Activated CD8-positive, alpha-beta T cell treated with anti-CD3 and anti-CD28 coated beads, Interleukin-2, amount 10 ng/mL, durations not matched to agents 7 days and 5 days (primary cell): ENCODE results near the gene ANXA5. TPM values are rescaled to one million over a fixed set of nuclear protein-coding genes. Genes with fewer than 3 reads are reported as not detected.
"Not testable (repeated sequence)": the region's sequence is repeated elsewhere in the genome, so short reads cannot be mapped to it uniquely, and the experiment has no call there.

Experiments
- ATAC-seq: fragments of 150-1000 bp; cut with Tn5 transposase; one replicate; pipeline ENCODE4 v1.10.0; 2021; ENCODE audit warnings: moderate library complexity
- CTCF ChIA-PET: fragments of 350-600 bp; sonication (Branson Sonifier 250); formaldehyde crosslinking; loops from one replicate; lab custom pipeline; 2021; ENCODE audit warnings: antibody characterized with exemption; lab: Charles Lee
- POLR2A ChIA-PET: fragments of 350-600 bp; sonication (Branson Sonifier 250); formaldehyde crosslinking; loops from one replicate; lab custom pipeline; 2021; ENCODE audit warnings: antibody characterized with exemption; lab: Charles Lee
- DNase-seq: peaks from one replicate; pipeline ENCODE4 v3.0.0-alpha.2; 2020
- H3K27ac Mint-ChIP-seq: one replicate; pipeline ENCODE4 v1.8.0; 2021; ENCODE audit warnings: mild to moderate bottlenecking, mixed read lengths
- H3K27me3 Mint-ChIP-seq: one replicate; pipeline ENCODE4 v1.8.0; 2021; ENCODE audit warnings: low read depth, mixed read lengths
- H3K36me3 Mint-ChIP-seq: one replicate; pipeline ENCODE4 v1.8.0; 2021; ENCODE audit warnings: low read depth, mixed read lengths
- H3K4me1 Mint-ChIP-seq: one replicate; pipeline ENCODE4 v1.8.0; 2021; ENCODE audit warnings: low read depth, mixed read lengths
- H3K4me3 Mint-ChIP-seq: one replicate; pipeline ENCODE4 v1.8.0; 2021; ENCODE audit warnings: mild to moderate bottlenecking, mixed read lengths
- H3K9me3 Mint-ChIP-seq: one replicate; pipeline ENCODE4 v1.8.0; 2022; ENCODE audit warnings: mixed read lengths; ENCODE audit not compliant: insufficient read depth
- total RNA-seq, 2 experiments: library from RNA; stranded (reverse); gene quantifications; one replicate each; pipeline ENCODE4 v1.2.3, GENCODE V29; 2021

Gene ANXA5
- total RNA-seq, 2 experiments from 2014 or later = 145 to 147 TPM

DNA sequence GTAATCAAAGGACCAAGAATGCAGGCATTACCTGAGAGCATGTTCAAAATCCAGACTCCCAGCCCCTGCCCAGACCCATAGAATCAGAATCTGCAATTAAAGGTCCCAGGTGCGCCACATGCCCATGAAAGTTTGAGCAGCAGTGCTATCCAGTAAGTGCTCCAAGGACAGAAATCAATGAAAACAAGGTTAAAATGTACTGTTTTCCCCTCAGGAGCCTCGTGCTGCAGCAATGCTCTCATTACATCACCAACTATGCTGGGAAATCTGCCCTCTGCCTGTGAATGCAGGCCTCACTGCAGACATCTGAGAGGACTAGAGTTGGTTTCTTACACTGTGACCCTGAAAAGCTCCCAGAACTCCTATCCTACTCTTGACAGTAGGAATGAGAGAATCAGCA, 21.1 kb downstream of the ANXA5 start:
- no peak for DNase-seq
- Mint-ChIP-seq H3K9me3 (no peaks in the 10 kb centered on the region), H3K27me3 (no peaks in the 10 kb centered on the region), H3K4me1 (no peaks in the 10 kb centered on the region), H3K27ac (no peak overlapping the region), H3K36me3 (peaks cover 41% of the 10 kb centered on the region), H3K4me3 (no peak overlapping the region)
- ATAC-seq = no peak
- POLR2A ChIA-PET = no interaction called here
- CTCF ChIA-PET = no interaction called here

DNA sequence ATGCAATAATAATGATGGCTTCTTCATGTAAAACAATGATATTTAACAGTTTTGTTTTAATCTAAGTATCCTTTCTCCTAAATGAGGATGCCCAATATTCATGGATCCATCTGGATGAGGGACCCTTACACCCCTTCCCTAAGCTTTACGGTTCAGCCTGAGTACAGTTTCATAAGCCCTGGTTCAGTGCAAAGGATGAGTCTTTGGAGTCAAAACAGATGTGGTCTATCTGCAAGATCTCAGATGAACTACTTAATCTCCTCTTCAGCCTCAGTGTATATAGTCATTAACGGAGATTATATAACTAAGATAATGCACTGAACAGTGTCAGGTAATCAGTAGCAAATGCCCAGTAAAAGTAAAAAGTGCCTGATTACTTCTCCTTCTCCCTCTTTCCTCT, 22.1 kb downstream of the ANXA5 start:
- Mint-ChIP-seq H3K4me3 (no peak overlapping the region), H3K27me3 (no peaks in the 10 kb centered on the region), H3K36me3 (peaks cover 41% of the 10 kb centered on the region), H3K27ac (no peak overlapping the region), H3K9me3 (no peaks in the 10 kb centered on the region), H3K4me1 (no peaks in the 10 kb centered on the region)
- ChIA-PET POLR2A (no interaction called here), CTCF (no interaction called here)
- no peak for ATAC-seq
- no peak for DNase-seq

DNA sequence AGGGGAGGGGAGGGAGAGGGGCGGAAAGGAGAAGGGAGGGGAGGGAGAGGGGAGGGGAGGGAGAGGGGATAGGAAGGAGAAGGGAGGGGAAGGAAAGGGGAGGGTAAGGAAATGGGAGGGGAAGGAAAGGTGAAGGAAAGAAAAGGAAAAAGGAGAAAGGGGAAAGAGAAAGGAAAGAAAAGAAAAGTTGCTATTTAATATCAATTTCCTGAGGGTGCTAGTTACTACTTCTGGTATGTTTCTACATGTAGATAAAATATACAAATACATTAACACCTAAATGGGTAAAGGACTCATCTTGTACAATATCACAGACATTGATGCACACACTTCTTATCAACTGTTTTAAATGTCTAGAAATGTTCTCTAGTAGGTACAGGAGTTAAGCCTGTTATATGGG, 22.6 kb downstream of the ANXA5 start:
- DNase-seq = no peak
- no peak overlapping the region for H3K27ac Mint-ChIP-seq
- ChIA-PET CTCF (no interaction called here), POLR2A (no interaction called here)
- H3K9me3 Mint-ChIP-seq = no peaks in the 10 kb centered on the region
- H3K36me3 Mint-ChIP-seq = peaks cover 43% of the 10 kb centered on the region
- ATAC-seq = no peak
- no peaks in the 10 kb centered on the region for H3K4me1 Mint-ChIP-seq
- H3K27me3 Mint-ChIP-seq = no peaks in the 10 kb centered on the region
- H3K4me3 Mint-ChIP-seq = no peak overlapping the region

DNA sequence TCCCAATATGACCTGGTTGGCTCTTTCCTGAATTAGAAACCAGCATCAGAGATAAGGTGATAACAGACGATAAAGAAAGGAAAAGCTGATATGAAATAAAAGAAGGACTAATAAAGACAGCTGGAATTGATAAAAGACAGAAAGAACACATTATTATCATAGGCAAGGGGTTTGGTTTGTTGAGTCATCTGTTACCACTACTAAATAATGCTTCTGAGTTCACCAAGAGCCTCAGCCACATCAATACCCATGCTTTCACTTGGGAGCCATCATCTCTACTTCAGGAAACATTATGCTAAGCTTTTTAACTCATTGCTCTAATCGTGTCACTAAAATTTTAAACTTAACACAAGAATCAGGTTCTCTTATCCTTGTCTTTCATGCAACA, 27.6 kb downstream of the ANXA5 start:
- H3K27me3 Mint-ChIP-seq = no peaks in the 10 kb centered on the region

DNA sequence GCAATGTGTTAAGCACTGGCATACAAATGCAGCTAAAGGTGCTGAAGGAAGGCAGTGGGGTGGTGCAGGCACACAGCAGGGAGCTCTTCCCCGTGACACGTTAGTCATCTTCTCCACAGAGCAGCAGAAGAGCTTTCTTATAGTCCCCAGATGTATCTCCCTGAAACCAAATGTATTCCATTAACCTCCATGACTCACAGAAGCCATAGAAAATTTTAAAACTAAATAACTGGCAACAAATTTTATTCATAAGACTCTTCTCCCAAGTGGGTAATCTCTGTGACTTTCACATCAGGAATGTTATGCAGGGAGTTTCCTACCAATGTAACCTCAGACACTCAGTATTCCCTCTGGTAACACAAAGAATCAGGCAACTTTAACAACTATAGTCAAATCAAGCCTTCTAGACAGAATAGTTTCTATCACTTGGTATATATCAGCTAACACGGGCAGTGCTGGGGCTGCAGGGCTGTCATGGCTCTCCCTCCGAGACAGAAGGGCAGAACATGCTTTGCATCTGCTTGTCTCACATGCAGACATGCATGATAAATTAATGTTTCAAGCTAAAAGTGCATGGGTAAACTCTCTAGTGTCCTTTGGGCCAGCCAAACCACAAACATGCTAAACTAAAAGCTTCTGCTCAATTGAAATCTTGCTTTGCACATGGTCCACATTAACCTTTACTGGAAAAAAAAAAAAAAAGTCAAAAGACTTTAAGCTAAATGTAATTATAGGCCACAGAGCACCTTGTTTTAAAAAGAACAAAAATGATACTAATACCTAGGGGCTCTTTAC, 28.2 kb downstream of the ANXA5 start:
- H3K9me3 Mint-ChIP-seq = no peaks in the 10 kb centered on the region
- POLR2A ChIA-PET = no interaction called here
- ATAC-seq = no peak

More for the DNA sequence above, 27.6 kb downstream of the ANXA5 start:
- Mint-ChIP-seq H3K36me3 (peaks cover 47% of the 10 kb centered on the region), H3K27ac (no peak overlapping the region), H3K9me3 (no peaks in the 10 kb centered on the region), H3K4me3 (no peak overlapping the region), H3K4me1 (no peaks in the 10 kb centered on the region)
- ATAC-seq = no peak
- DNase-seq = no peak
- POLR2A ChIA-PET = no interaction called here
- CTCF ChIA-PET = no interaction called here

DNA sequence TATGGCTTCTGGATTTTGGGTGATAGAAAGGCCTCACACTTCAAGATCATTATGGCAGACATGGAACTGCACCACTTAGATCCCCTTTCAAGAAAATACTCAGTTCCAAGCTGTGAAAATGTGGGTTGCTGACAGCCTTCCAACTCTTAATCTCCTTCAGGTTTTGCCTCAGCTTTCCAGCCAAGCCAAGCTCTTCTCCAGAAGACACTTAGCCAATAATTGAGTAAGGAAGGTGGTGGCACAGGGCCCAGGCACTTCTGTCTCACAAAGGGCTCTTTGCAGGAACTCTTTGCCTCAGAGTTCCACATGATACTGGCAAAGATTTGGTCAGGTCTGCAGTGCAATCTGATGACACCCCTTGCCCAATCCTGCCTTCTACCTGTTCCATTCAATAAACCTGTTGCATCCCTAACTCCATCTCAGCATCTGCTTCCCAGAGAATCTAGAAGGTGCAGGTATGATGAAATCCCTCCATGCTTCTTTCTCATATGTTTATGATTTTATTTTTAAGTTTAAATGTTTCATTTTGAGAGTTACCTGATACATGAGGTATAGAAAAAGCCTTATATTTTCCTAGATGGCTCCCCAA, 30.6 kb downstream of the ANXA5 start:
- Mint-ChIP-seq H3K36me3 (peaks cover 33% of the 10 kb centered on the region), H3K9me3 (no peaks in the 10 kb centered on the region), H3K4me3 (no peak overlapping the region), H3K4me1 (no peaks in the 10 kb centered on the region), H3K27ac (no peak overlapping the region), H3K27me3 (peaks cover 3% of the 10 kb centered on the region)
- ATAC-seq (no peak), DNase-seq (no peak)
- CTCF ChIA-PET = no interaction called here
- POLR2A ChIA-PET = no interaction called here

More for the DNA sequence above, 28.2 kb downstream of the ANXA5 start:
- H3K36me3 Mint-ChIP-seq = peaks cover 47% of the 10 kb centered on the region
- H3K4me1 Mint-ChIP-seq = no peaks in the 10 kb centered on the region
- no peaks in the 10 kb centered on the region for H3K27me3 Mint-ChIP-seq
- CTCF ChIA-PET = no interaction called here
- H3K4me3 Mint-ChIP-seq = no peak overlapping the region
- H3K27ac Mint-ChIP-seq = no peak overlapping the region
- DNase-seq = no peak

DNA sequence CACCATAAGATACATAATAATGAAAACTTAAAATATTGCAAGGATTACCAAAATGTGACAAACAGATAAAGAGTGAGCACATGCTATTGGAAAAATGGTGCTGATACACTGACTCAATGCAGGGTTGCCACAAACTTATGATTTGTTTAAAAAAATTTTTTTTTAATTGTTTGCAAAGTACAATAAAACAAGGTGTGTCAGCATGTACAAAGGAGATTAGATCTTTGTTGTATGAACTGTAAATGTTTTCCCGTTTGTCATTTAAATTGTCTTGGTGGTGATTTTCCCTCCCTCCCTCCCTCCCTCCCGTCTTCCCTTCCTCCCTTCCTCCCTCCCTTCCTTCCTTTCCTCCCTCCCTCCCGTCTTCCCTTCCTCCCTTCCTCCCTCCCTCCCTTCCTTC, 31.4 kb downstream of the ANXA5 start:
- ChIA-PET CTCF (no interaction called here), POLR2A (no interaction called here)
- Mint-ChIP-seq H3K36me3 (peaks cover 29% of the 10 kb centered on the region), H3K9me3 (no peaks in the 10 kb centered on the region), H3K4me3 (no peak overlapping the region), H3K4me1 (no peaks in the 10 kb centered on the region), H3K27me3 (peaks cover 3% of the 10 kb centered on the region), H3K27ac (no peak overlapping the region)
- no peak for ATAC-seq
- no peak for DNase-seq

DNA sequence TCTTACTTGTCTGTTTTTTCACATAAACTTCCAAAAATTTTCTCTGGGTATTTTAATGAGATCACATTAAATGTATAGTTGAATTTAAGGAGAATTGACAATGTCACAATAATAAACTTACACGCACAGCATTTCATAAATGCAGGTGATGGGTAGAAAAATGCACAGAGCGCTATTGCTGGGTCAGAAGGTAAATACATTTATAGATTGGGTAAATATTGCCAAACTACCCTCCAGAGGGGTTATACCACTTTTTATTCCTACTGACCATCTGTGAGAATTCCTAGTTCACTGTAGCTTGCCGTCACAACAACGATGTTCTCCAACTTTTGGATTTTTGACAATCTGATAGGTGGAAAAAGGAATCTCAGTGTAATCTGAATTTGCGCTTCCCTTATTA, 34.6 kb downstream of the ANXA5 start:
- ATAC-seq (no peak), DNase-seq (no peak)
- no peaks in the 10 kb centered on the region for H3K9me3 Mint-ChIP-seq
- H3K36me3 Mint-ChIP-seq = peaks cover 6% of the 10 kb centered on the region
- no peaks in the 10 kb centered on the region for H3K4me1 Mint-ChIP-seq
- peaks cover 3% of the 10 kb centered on the region for H3K27me3 Mint-ChIP-seq
- H3K4me3 Mint-ChIP-seq = no peak overlapping the region
- CTCF ChIA-PET = interaction anchor here (0.7 kb wide), 1 partner anchor 805 kb away, joined by 3 read pairs; no protein-coding TSS in a partner anchor
- POLR2A ChIA-PET = no interaction called here
- no peak overlapping the region for H3K27ac Mint-ChIP-seq

DNA sequence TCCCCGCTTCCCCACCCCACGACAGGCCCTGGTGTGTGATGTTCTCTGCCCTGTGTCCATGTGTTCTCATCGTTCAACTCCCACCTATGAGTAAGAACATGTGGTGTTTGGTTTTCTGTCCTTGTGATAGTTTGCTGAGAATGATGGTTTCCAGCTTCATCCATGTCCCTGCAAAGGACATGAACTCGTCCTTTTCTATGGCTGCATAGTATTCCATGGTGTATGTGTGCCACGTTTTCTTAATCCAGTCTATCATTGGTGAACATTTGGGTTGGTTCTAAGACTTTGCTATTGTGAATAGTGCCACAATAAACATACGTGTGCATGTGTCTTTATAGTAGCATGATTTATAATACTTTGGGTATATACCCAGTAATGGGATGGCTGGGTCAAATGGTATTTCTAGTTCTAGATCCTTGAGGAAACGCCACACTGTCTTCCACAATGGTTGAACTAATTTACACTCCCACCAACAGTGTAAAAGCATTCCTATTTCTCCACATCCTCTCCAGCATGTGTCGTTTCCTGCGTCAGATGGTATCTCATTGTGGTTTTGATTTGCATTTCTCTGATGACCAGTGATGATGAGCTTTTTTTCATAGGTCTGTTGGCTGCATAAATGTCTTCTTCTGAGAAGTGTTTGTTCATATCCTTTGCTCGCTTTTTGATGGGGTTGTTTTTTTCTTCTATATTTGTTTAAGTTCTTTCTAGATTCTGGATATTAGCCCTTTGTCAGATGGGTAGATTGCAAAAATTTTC, 36.4 kb downstream of the ANXA5 start:
- POLR2A ChIA-PET, DNase-seq, H3K4me1 Mint-ChIP-seq, H3K9me3 Mint-ChIP-seq, H3K36me3 Mint-ChIP-seq, H3K27me3 Mint-ChIP-seq, CTCF ChIA-PET, ATAC-seq, H3K4me3 Mint-ChIP-seq, H3K27ac Mint-ChIP-seq: not testable (repeated sequence)

DNA sequence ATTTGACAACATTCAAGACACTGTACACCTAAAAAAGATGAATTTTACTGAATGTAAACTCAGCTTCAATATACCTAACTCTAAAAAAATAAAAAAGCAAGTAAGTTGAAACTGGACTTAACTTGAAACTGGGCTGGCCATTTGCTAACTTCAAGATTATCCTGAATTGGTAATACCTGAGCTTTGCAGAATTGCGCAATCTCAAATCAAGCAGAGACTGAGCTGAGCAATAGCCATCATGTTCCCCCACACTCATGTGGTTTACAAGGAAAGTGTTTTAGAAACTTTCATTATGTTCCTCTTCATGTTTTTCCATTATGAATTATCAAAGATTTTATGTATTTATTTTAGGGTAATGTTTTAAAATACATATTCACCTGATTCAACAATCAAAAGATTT, 38.7 kb downstream of the ANXA5 start:
- ATAC-seq (no peak), DNase-seq (no peak)
- Mint-ChIP-seq H3K27ac (no peak overlapping the region), H3K9me3 (no peaks in the 10 kb centered on the region), H3K4me1 (no peaks in the 10 kb centered on the region), H3K27me3 (peaks cover 13% of the 10 kb centered on the region), H3K36me3 (no peaks in the 10 kb centered on the region), H3K4me3 (no peak overlapping the region)
- ChIA-PET CTCF (no interaction called here), POLR2A (no interaction called here)

DNA sequence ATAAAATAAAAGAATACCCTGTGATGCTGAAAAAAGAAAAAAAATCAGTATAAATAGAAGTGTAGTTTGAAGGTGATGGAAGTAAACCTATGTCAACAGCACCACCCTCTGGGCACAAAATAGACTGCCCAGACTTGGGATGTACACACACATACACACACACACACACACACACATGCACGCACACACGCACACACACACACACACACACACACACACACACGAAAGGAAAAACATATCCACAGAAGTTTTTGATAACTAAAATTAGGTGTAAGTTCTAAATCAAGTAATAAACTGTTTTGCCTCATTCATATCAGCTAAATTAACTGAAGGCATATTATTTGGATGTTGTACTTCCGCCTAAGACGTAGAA, 40.5 kb downstream of the ANXA5 start:
- ChIA-PET POLR2A (no interaction called here), CTCF (interaction anchor here (1.4 to 1.8 kb wide), 2 partner anchors 194 to 285 kb away, joined by 3 to 7 read pairs; no protein-coding TSS in a partner anchor)
- no peaks in the 10 kb centered on the region for H3K36me3 Mint-ChIP-seq
- no peaks in the 10 kb centered on the region for H3K4me1 Mint-ChIP-seq
- H3K27ac Mint-ChIP-seq = no peak overlapping the region
- no peak overlapping the region for H3K4me3 Mint-ChIP-seq
- H3K27me3 Mint-ChIP-seq = peaks cover 14% of the 10 kb centered on the region
- no peaks in the 10 kb centered on the region for H3K9me3 Mint-ChIP-seq
- DNase-seq (peak; percentile 27), ATAC-seq (no peak)
